ENCODE data around the gene TFAP2C.
"Not testable (repeated sequence)": the region's sequence is repeated elsewhere in the genome, so short reads cannot be mapped to it uniquely, and the experiment has no call there.

The TFAP2C gene

GRCh38 chr20:56657879-56658278, 28.8 kb downstream of the TFAP2C start:
- no peak for DNase-seq

GRCh38 chr20:56658341-56658947, 29.3 kb downstream of the TFAP2C start:
- DNase-seq: not testable (repeated sequence)

- no peak for DNase-seq
These were observed 34.6 kb downstream of the TFAP2C start for GRCh38 chr20:56663660-56664059.

- DNase-seq: no peak
These were observed 35.7 kb downstream of the TFAP2C start for GRCh38 chr20:56664796-56665195.

GRCh38 chr20:56665806-56666205, 36.7 kb downstream of the TFAP2C start:
- DNase-seq: no peak

GRCh38 chr20:56673450-56673849, 44.3 kb downstream of the TFAP2C start:
- no peak for DNase-seq

GRCh38 chr20:56676001-56676400, 46.9 kb downstream of the TFAP2C start:
- DNase-seq: no peak

- no peak for DNase-seq
These were observed 47.6 kb downstream of the TFAP2C start for GRCh38 chr20:56676679-56677078.

- no peak for DNase-seq
These were observed 54.2 kb downstream of the TFAP2C start for GRCh38 chr20:56683077-56683865.

GRCh38 chr20:56685879-56686278, 56.8 kb downstream of the TFAP2C start:
- DNase-seq: no peak

GRCh38 chr20:56687061-56687460, 58.0 kb downstream of the TFAP2C start:
- DNase-seq: no peak

GRCh38 chr20:56688106-56688505, 59.0 kb downstream of the TFAP2C start:
- DNase-seq: no peak
